GM12865 (cell line): Measurements from ENCODE around the gene MRTFA.

Experiments used
- DNase-seq: peaks from one replicate; pipeline ENCODE4 v3.0.0; 2010; ENCODE audit warnings: low read depth
- H3K4me3 ChIP-seq: 2 replicates; pipeline ENCODE4 v1.5.1; 2011; ENCODE audit warnings: mild to moderate bottlenecking, low read depth, low read length, control low read depth
- CTCF ChIP-seq: IDR thresholded peaks from 2 replicates; pipeline ENCODE4 v1.5.1; 2011; ENCODE audit warnings: low read length, control low read depth, low read depth, inconsistent platforms; ENCODE audit not compliant: insufficient read depth; ENCODE audit errors: missing control alignments

MRTFA gene

GRCh38 chr22:40648386-40648785 lies 11.9 kb upstream of the MRTFA start:
- no peak for TF ChIP-seq CTCF
- no peak for DNase-seq
- no peak overlapping the region for H3K4me3 ChIP-seq

- no peak overlapping the region for H3K4me3 ChIP-seq
- no peak for TF ChIP-seq CTCF
- DNase-seq: no peak
Observed at GRCh38 chr22:40645579-40646197, 9.2 kb upstream of the MRTFA start.

DNA sequence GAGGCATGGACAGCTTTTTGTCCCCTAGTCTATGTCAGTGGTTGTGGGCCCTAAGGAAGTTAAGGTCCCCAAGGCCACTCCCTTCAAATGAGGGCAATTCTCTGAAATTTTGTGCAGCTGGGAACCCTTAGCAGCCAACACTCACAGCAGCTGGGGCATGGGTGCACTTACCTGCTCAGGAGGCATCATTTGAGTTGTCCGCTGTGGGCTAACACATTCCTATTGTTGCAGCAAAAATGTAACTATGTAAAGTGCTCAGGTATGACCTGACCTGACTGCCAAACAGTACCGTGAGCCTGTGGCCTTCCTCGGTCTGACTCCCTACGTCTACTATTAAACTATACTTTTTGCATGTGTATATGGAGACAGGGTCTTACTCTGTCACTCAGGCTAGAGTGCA lies 5.8 kb upstream of the MRTFA start:
- H3K4me3 ChIP-seq: no peak overlapping the region
- DNase-seq: no peak
- no peak for TF ChIP-seq CTCF

DNA sequence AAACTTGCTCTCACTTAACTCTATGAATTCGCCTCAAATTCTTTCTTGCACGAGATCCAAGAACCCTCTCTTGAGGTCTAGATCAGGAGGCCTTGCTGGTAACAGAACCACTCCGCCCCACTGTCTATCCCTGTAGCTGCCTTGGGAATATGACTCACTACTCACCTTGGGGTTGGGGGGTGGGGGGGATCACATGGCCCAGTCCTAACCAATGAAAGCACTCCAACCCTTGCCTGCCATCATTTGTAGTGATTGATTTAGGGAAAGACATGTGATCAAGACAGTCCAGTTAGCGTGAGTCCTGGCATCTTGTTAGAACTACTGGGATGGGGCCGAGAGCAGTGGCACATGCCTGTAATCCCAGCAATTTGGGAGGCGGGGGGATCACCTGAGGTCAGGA lies 4.8 kb upstream of the MRTFA start:
- no peak overlapping the region for H3K4me3 ChIP-seq
- no peak for TF ChIP-seq CTCF
- no peak for DNase-seq

GRCh38 chr22:40638261-40638660 lies 1.7 kb upstream of the MRTFA start:
- H3K4me3 ChIP-seq: no peak overlapping the region
- no peak for DNase-seq
- no peak for TF ChIP-seq CTCF

DNA sequence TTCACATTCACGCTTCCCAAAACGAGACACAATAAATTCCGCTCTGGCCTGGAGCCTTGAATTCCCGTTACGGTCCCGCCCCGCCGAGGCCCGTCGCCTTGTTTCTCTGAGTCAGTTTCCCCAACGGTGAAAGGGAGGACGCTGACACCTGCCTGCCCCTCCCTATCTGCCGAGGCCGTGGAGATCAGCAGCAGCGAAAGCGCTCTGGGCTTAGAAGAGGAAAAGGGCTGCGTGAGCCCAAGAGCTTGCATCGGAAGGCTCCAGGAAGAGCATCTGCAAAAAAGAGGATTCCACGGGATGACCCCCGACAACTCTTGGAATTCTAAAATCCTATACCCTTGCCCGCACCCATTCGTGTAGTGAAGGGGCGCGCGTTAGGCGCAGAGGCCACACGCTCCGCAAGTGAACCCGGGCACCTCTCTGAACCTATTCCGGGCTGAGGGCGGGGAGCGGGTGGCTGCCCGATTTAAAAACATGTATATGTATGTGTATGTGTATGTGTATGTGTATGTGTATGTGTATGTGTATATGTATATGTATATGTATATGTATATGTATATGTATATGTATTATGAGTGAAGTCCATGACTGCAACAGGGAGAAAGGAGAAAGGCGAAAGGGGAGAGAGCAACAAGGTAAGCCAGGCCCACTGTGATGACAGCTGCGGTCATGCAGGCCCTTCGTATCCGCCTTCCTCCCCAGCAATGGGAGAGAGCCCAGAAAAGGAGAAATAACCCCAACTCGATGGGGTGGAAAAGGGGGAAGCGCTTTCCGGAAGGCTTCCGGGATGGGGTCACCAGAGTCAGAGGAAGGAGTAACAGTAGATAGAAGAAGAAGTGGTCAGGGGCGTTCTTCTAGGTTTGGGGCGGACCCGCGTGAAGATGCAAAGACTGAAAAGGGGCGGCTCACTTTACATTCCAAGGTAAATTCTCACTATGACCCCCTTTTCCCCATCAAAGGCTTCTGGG lies 948 bp upstream of the MRTFA start:
- peak overlapping the region; percentile 64 for H3K4me3 ChIP-seq
- DNase-seq: peak; percentile 47
- TF ChIP-seq CTCF: no peak
